Subcutaneous abdominal adipose tissue (tissue), 5 donors: ENCODE results near the gene DNAJC8.

Experiments
- H3K27ac ChIP-seq: one replicate; pipeline ENCODE4 v1.7.0; 2013; ENCODE audit warnings: low read depth, mild to moderate bottlenecking, inconsistent platforms, low read length, moderate library complexity
- H3K27me3 ChIP-seq, 5 donors: one replicate each; pipeline ENCODE4 v1.7.0; 2013; ENCODE audit warnings: low read length in 5 of 5, inconsistent platforms in 1 of 5; ENCODE audit not compliant: control insufficient read depth in 5 of 5, insufficient read depth in 4 of 5
- H3K36me3 ChIP-seq, 5 donors: one replicate each; pipeline ENCODE4 v1.7.0; 2013; ENCODE audit warnings: low read length in 5 of 5; ENCODE audit not compliant: control insufficient read depth in 5 of 5, insufficient read depth in 5 of 5
- H3K4me1 ChIP-seq, 5 donors: one replicate each; pipeline ENCODE4 v1.7.0; 2013; ENCODE audit warnings: low read length in 5 of 5, mild to moderate bottlenecking in 3 of 5, moderate library complexity in 1 of 5; ENCODE audit not compliant: control insufficient read depth in 5 of 5, insufficient read depth in 5 of 5
- H3K4me3 ChIP-seq, 5 donors: one replicate each; pipeline ENCODE4 v1.7.0; 2013; ENCODE audit warnings: low read length in 5 of 5, low read depth in 1 of 5
- H3K9ac ChIP-seq, 5 donors: one replicate each; pipeline ENCODE4 v1.7.0; 2013; ENCODE audit warnings: low read length in 5 of 5, mild to moderate bottlenecking in 4 of 5, moderate library complexity in 3 of 5
- H3K9me3 ChIP-seq, 5 donors: one replicate each; pipeline ENCODE4 v1.7.0; 2013; ENCODE audit warnings: low read length in 5 of 5; ENCODE audit not compliant: control insufficient read depth in 5 of 5
- donor health status: healthy.
- donor health status: healthy.
- donor health status: healthy.
- donor health status: healthy.
- donor health status: healthy.

Gene DNAJC8

DNA sequence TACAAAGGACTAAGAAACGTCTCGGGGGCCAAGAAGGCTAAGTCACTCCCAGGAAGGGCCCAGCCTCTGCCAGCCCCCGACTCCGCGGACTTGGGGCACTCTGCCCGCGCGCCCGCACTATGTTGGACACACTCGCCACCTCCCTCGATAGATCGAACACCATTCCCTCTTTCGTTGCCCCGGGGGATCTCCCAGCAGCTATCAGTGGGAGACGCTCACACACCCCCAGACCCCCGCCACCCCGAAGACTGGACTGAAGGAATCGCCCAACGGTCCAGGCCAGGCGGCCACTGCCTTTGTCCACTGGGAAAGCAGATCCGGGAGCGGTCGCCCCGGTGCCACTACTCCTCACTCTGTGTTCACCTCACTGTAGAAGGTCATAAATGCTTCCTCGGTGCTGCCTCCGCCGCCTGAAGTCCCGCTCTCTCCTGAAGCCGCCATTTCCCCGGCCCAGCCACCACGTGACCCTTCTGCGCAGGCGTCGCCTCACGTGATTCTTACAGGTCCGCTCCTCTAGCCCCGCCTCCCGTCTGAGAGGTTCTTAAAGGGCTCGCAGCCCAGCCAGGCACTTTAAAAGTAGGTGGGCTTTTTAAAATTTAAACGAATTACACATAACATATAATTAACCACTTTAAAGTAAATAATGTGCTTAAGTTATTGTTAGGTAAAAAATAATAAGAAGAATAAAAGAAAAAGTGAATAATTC lies at the start of gene DNAJC8:
Gene DNAJC8 (minus strand): TSS at position 472 of the 706 bp plus-strand sequence. CDS start 31 bp downstream, at position 441.
- Histone ChIP-seq H3K27ac (peak within 1 kb of the TSS; percentile 90), H3K36me3 (peaks cover 3 to 17% (median 9%) of the 10 kb centered on the region in 5 donors), H3K9me3 (no peaks in the 10 kb centered on the region), H3K27me3 (no peaks in the 10 kb centered on the region), H3K9ac (peak within 1 kb of the TSS; percentile 84 to 100 (median 95)), H3K4me1 (peaks cover 6 to 52% (median 31%) of the 10 kb centered on the region in 5 donors), H3K4me3 (peak within 1 kb of the TSS; percentile 81 to 99 (median 95))

- peaks cover 14 to 52% (median 46%) of the 10 kb centered on the region in 5 donors for H3K4me1 ChIP-seq
- H3K9me3 ChIP-seq = no peaks in the 10 kb centered on the region
- peaks cover 6 to 48% (median 31%) of the 10 kb centered on the region in 5 donors for H3K36me3 ChIP-seq
- no peaks in the 10 kb centered on the region for H3K27me3 ChIP-seq
- H3K27ac ChIP-seq = peak overlapping the region; percentile 89
- H3K4me3 ChIP-seq = no peak overlapping the region
- peak overlapping the region in 3 of 5 donors; percentile 27 to 61 (median 33) for H3K9ac ChIP-seq
Measured at GRCh38 chr1:28281608-28282425, 49.0 kb upstream of the DNAJC8 start.

GRCh38 chr1:28280977-28281381 lies 48.1 kb upstream of the DNAJC8 start:
- Histone ChIP-seq H3K27ac (peak overlapping the region; percentile 89), H3K4me1 (peaks cover 14 to 52% (median 46%) of the 10 kb centered on the region in 5 donors), H3K9me3 (no peaks in the 10 kb centered on the region), H3K9ac (peak overlapping the region in 3 of 5 donors; percentile 21 to 61 (median 55)), H3K4me3 (peak overlapping the region; percentile 5 to 40 (median 13)), H3K36me3 (peaks cover 6 to 51% (median 31%) of the 10 kb centered on the region in 5 donors), H3K27me3 (no peaks in the 10 kb centered on the region)

- Histone ChIP-seq H3K9me3 (no peaks in the 10 kb centered on the region), H3K4me1 (peaks cover 14 to 51% (median 46%) of the 10 kb centered on the region in 5 donors), H3K4me3 (peak overlapping the region; percentile 5 to 40 (median 13)), H3K9ac (peak overlapping the region in 4 of 5 donors; percentile 21 to 61 (median 40)), H3K27me3 (no peaks in the 10 kb centered on the region), H3K27ac (peak overlapping the region; percentile 89), H3K36me3 (peaks cover 6 to 56% (median 35%) of the 10 kb centered on the region in 5 donors)
Measured at GRCh38 chr1:28280501-28280900, 47.7 kb upstream of the DNAJC8 start.

GRCh38 chr1:28279721-28280120 lies 46.9 kb upstream of the DNAJC8 start:
- H3K27me3 ChIP-seq = no peaks in the 10 kb centered on the region
- H3K4me1 ChIP-seq = peaks cover 14 to 46% (median 46%) of the 10 kb centered on the region in 5 donors
- peaks cover 10 to 63% (median 41%) of the 10 kb centered on the region in 5 donors for H3K36me3 ChIP-seq
- no peaks in the 10 kb centered on the region for H3K9me3 ChIP-seq
- peak overlapping the region; percentile 89 for H3K27ac ChIP-seq
- H3K9ac ChIP-seq = peak overlapping the region in 2 of 5 donors; percentile 24 to 61
- no peak overlapping the region for H3K4me3 ChIP-seq

DNA sequence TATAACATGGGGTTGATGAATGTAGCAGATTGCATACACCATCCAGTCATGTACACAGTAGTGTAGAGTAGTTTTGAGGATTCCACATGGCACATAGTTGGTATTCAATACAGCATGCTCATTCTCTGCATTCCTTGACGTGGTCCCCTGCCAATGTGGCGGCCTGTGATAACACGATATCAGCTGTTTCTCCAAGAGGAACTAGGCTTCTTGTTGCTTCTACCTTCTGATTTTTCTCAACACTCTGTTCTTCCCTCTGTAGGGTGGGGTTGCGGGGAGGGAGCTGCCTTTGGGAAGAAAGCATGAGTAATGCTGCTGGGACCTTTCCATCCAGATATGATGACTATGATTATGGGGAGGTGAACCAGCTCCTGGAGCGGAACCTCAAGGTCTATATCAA lies 45.9 kb upstream of the DNAJC8 start:
- peaks cover 10 to 73% (median 50%) of the 10 kb centered on the region in 5 donors for H3K36me3 ChIP-seq
- H3K4me3 ChIP-seq = no peak overlapping the region

GRCh38 chr1:28273216-28273860 lies 40.5 kb upstream of the DNAJC8 start:
- no peak overlapping the region for H3K27ac ChIP-seq
- H3K4me3 ChIP-seq = no peak overlapping the region
- no peak overlapping the region for H3K9ac ChIP-seq
- no peaks in the 10 kb centered on the region for H3K27me3 ChIP-seq
- H3K9me3 ChIP-seq = no peaks in the 10 kb centered on the region
- no peaks in the 10 kb centered on the region for H3K4me1 ChIP-seq
- peaks cover 12 to 73% (median 57%) of the 10 kb centered on the region in 5 donors for H3K36me3 ChIP-seq

More for the DNA sequence above, 45.9 kb upstream of the DNAJC8 start:
- Histone ChIP-seq H3K9ac (no peak overlapping the region), H3K4me1 (peaks cover 14 to 45% (median 41%) of the 10 kb centered on the region in 5 donors), H3K9me3 (no peaks in the 10 kb centered on the region), H3K27ac (peak overlapping the region; percentile 89), H3K27me3 (no peaks in the 10 kb centered on the region)

DNA sequence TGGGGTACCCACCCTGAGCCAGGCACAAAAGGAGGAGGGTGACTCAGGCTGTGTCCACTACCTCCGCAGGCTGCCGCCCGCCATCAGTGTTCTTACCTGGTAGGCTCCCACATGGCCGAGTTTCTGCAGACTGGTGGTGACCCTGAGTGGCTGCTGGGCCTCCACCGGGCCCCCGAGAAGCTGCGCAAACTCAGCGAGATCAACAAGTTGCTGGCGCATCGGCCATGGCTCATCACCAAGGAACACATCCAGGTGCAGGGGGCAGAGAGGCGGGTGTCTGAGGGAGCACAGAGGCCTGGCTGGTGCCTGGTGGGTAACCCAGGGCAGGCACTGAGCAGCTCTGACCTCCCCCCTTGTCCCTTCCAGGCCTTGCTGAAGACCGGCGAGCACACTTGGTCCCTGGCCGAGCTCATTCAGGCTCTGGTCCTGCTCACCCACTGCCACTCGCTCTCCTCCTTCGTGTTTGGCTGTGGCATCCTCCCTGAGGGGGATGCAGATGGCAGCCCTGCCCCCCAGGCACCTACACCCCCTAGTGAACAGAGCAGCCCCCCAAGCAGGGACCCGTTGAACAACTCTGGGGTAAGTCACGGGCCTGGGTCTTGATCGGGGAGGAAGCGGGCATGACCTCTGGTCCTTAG lies 39.5 kb upstream of the DNAJC8 start:
- Histone ChIP-seq H3K9me3 (no peaks in the 10 kb centered on the region), H3K27me3 (no peaks in the 10 kb centered on the region), H3K9ac (no peak overlapping the region), H3K36me3 (peaks cover 9 to 64% (median 49%) of the 10 kb centered on the region in 5 donors), H3K27ac (no peak overlapping the region), H3K4me3 (no peak overlapping the region), H3K4me1 (peaks cover 0 to 6% (median 5%) of the 10 kb centered on the region in 5 donors)

DNA sequence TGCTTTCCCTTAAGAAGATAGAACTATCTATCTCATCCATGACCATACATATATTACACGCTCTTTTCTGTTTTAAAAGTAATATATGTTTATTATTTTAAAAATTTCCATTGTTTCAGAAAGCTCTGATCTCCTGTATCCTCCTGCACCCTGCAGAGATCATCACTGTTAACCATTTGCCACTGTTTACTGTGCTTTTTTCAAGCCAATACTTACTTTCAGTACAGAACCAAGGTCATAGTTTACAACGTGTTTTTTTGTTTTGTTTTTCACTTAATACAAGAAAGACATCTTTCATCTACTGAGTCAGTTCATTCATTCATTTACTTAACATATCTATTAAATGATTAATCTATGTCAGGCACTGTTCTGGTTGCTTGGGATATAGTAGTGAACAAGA lies 36.7 kb upstream of the DNAJC8 start:
- H3K9me3 ChIP-seq = no peaks in the 10 kb centered on the region
- no peak overlapping the region for H3K27ac ChIP-seq
- H3K36me3 ChIP-seq = peaks cover 5 to 41% (median 33%) of the 10 kb centered on the region in 5 donors

More for the DNA sequence above, 36.7 kb upstream of the DNAJC8 start:
- Histone ChIP-seq H3K4me1 (peaks cover 2 to 31% (median 21%) of the 10 kb centered on the region in 5 donors), H3K4me3 (no peak overlapping the region), H3K9ac (no peak overlapping the region), H3K27me3 (no peaks in the 10 kb centered on the region)
